GM12865 (cell line): ENCODE measurements around the gene NTRK3.

Experiments used
- DNase-seq: peaks from one replicate; pipeline ENCODE4 v3.0.0; 2010; ENCODE audit warnings: low read depth
- H3K4me3 ChIP-seq: 2 replicates; pipeline ENCODE4 v1.5.1; 2011; ENCODE audit warnings: mild to moderate bottlenecking, low read depth, low read length, control low read depth
- CTCF ChIP-seq: IDR thresholded peaks from 2 replicates; pipeline ENCODE4 v1.5.1; 2011; ENCODE audit warnings: low read length, control low read depth, low read depth, inconsistent platforms; ENCODE audit not compliant: insufficient read depth; ENCODE audit errors: missing control alignments

Gene NTRK3

GRCh38 chr15:88249220-88249619 lies 7.3 kb downstream of the NTRK3 start:
- no peak overlapping the region for H3K4me3 ChIP-seq
- DNase-seq = no peak
- TF ChIP-seq CTCF = no peak

- no peak for DNase-seq
- H3K4me3 ChIP-seq = no peak overlapping the region
- TF ChIP-seq CTCF = no peak
Observed at GRCh38 chr15:88247914-88248313, 8.6 kb downstream of the NTRK3 start.

GRCh38 chr15:88246666-88247446 lies 9.7 kb downstream of the NTRK3 start:
- peak; percentile 72 for DNase-seq
- H3K4me3 ChIP-seq = no peak overlapping the region
- TF ChIP-seq CTCF = peak; percentile 93

- no peak for DNase-seq
- no peak overlapping the region for H3K4me3 ChIP-seq
- no peak for TF ChIP-seq CTCF
Observed at GRCh38 chr15:88246081-88246480, 10.5 kb downstream of the NTRK3 start.

- no peak overlapping the region for H3K4me3 ChIP-seq
- peak; percentile 35 for DNase-seq
- peak; percentile 72 for TF ChIP-seq CTCF
Observed at GRCh38 chr15:88243895-88244787, 12.4 kb downstream of the NTRK3 start.

- no peak for DNase-seq
- no peak for TF ChIP-seq CTCF
- H3K4me3 ChIP-seq = no peak overlapping the region
Observed at GRCh38 chr15:88242586-88243555, 13.7 kb downstream of the NTRK3 start.
